HEK293 (cell line): ENCODE data around the gene PLIN4.

ENCODE experiments used
- SP2 ChIP-seq: fragments of 450-650 bp; formaldehyde crosslinking; IDR thresholded peaks from 2 replicates; pipeline ENCODE4 v1.5.1; 2016; ENCODE audit warnings: missing biosample characterization, missing genetic modification characterization
- TCF7L2 ChIP-seq: IDR thresholded peaks from 2 replicates; pipeline ENCODE4 v1.6.1; 2011; ENCODE audit warnings: low read depth, mild to moderate bottlenecking, inconsistent platforms, low read length, moderate library complexity, borderline replicate concordance
- ZNF18 ChIP-seq: fragments of 450-650 bp; formaldehyde crosslinking; IDR thresholded peaks from 2 replicates; pipeline ENCODE4 v1.5.1; 2016; ENCODE audit warnings: missing biosample characterization, missing genetic modification characterization
- ZNF530 ChIP-seq: fragments of 450-650 bp; formaldehyde crosslinking; IDR thresholded peaks from 2 replicates; pipeline ENCODE4 v1.5.1; 2016; ENCODE audit warnings: low read depth, missing biosample characterization, missing genetic modification characterization
- TF ChIP-seq, protein P1 (sequence below): fragments of 450-650 bp; formaldehyde crosslinking; IDR thresholded peaks from 2 replicates; pipeline ENCODE4 v1.5.1; 2016; ENCODE audit warnings: missing biosample characterization, missing genetic modification characterization
- TF ChIP-seq, protein P2 (sequence below): fragments of 450-650 bp; formaldehyde crosslinking; optimal IDR thresholded peaks from 2 replicates; pipeline ENCODE3; 2016; ENCODE audit warnings: missing biosample characterization, mild to moderate bottlenecking, missing genetic modification characterization

- TF ChIP-seq ZNF530 (tag by site-specific recombination) (no peak), SP2 (tag by site-specific recombination) (no peak), ZNF18 (tag by site-specific recombination) (no peak), TCF7L2 (no peak)
- TF ChIP-seq, protein P1, sequence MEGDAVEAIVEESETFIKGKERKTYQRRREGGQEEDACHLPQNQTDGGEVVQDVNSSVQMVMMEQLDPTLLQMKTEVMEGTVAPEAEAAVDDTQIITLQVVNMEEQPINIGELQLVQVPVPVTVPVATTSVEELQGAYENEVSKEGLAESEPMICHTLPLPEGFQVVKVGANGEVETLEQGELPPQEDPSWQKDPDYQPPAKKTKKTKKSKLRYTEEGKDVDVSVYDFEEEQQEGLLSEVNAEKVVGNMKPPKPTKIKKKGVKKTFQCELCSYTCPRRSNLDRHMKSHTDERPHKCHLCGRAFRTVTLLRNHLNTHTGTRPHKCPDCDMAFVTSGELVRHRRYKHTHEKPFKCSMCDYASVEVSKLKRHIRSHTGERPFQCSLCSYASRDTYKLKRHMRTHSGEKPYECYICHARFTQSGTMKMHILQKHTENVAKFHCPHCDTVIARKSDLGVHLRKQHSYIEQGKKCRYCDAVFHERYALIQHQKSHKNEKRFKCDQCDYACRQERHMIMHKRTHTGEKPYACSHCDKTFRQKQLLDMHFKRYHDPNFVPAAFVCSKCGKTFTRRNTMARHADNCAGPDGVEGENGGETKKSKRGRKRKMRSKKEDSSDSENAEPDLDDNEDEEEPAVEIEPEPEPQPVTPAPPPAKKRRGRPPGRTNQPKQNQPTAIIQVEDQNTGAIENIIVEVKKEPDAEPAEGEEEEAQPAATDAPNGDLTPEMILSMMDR = no peak
- TF ChIP-seq, protein P2, sequence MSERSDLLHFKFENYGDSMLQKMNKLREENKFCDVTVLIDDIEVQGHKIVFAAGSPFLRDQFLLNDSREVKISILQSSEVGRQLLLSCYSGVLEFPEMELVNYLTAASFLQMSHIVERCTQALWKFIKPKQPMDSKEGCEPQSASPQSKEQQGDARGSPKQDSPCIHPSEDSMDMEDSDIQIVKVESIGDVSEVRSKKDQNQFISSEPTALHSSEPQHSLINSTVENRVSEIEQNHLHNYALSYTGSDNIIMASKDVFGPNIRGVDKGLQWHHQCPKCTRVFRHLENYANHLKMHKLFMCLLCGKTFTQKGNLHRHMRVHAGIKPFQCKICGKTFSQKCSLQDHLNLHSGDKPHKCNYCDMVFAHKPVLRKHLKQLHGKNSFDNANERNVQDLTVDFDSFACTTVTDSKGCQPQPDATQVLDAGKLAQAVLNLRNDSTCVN (tag by site-specific recombination) = no peak
These were observed 25.8 kb upstream of the PLIN4 start for GRCh38 chr19:4543842-4544647.
